Activated CD4-positive, alpha-beta T cell treated with anti-CD3 and anti-CD28 coated beads, Interleukin-2, amount 10 ng/mL, durations not matched to agents 7 days and 5 days (primary cell): ENCODE results near the gene IQSEC1. TPM values are rescaled to one million over a fixed set of nuclear protein-coding genes. Genes with fewer than 3 reads are reported as not detected.

Source experiments
- CTCF ChIA-PET: fragments of 350-600 bp; sonication (Branson Sonifier 250); formaldehyde crosslinking; loops from one replicate; lab custom pipeline; 2021; ENCODE audit warnings: antibody characterized with exemption; lab: Charles Lee
- POLR2A ChIA-PET: fragments of 350-600 bp; sonication (Branson Sonifier 250); formaldehyde crosslinking; loops from one replicate; lab custom pipeline; 2021; ENCODE audit warnings: antibody characterized with exemption; lab: Charles Lee
- DNase-seq: peaks from one replicate; pipeline ENCODE4 v3.0.0-alpha.2; 2020
- H3K27ac Mint-ChIP-seq: one replicate; pipeline ENCODE4 v1.8.0; 2021; ENCODE audit warnings: mild to moderate bottlenecking, moderate library complexity, mixed read lengths
- H3K27me3 Mint-ChIP-seq: one replicate; pipeline ENCODE4 v1.8.0; 2021; ENCODE audit warnings: mixed read lengths
- H3K36me3 Mint-ChIP-seq: one replicate; pipeline ENCODE4 v1.8.0; 2021; ENCODE audit warnings: low read depth, mixed read lengths
- H3K4me1 Mint-ChIP-seq: one replicate; pipeline ENCODE4 v1.8.0; 2021; ENCODE audit warnings: mixed read lengths
- H3K4me3 Mint-ChIP-seq: one replicate; pipeline ENCODE4 v1.8.0; 2021; ENCODE audit warnings: mild to moderate bottlenecking, moderate library complexity, mixed read lengths
- H3K9me3 Mint-ChIP-seq: one replicate; pipeline ENCODE4 v1.8.0; 2021; ENCODE audit warnings: mixed read lengths
- total RNA-seq, 2 experiments: library from RNA; stranded (reverse); gene quantifications; one replicate each; pipeline ENCODE4 v1.2.3, GENCODE V29; 2021

The IQSEC1 gene
- 10 to 100 TPM; 58.2 to 70.4 TPM for total RNA-seq

DNA sequence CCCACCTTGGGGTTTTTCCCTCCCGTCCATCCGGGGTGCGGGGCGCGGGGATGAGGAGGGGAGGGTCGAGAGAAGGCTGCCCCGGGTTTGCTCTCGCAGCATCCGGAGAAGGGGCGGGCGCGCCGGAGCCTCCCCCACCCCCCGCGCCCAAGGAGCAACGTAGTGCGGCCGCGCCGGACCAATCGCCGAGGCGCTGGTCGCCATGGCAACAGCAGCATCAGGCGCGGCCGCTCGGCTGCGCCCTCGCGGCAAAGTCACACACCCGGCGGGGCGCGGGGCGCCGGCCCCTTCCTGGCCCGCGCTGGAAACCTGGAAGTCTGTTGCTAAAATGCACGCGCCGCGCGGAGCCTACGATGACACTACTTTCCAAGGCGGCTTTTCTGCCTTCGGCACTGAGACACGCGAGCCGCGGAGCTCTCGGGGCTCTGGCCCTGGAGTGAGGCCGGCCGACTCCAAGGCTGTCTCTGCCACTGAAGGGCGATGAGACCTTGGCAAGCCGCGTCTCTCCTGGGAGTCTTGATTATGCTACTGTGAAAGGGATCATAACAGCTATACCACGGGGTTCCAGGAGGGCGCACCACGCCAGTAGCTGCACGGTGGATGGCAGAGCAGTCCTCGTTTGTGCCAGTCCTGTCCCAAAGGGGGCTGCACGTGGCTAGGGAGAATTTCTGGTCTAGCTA, at the start of gene IQSEC1:
IQSEC1 (minus strand) TSS at position 104 of the 680 bp plus-strand sequence. CDS start 415 bp downstream, outside the sequence.
- ChIA-PET POLR2A (no interaction called here), CTCF (interaction anchor here (1.9 kb wide), 1 partner anchor 18 kb away, joined by 5 read pairs; no protein-coding TSS in a partner anchor)
- Mint-ChIP-seq H3K4me3 (peak within 1 kb of the TSS; percentile 77), H3K9me3 (no peaks in the 10 kb centered on the region), H3K4me1 (peaks cover 59% of the 10 kb centered on the region), H3K27me3 (peaks cover 39% of the 10 kb centered on the region), H3K36me3 (peaks cover 3% of the 10 kb centered on the region), H3K27ac (peak within 1 kb of the TSS; percentile 78)
- peak; percentile 82 for DNase-seq

DNA sequence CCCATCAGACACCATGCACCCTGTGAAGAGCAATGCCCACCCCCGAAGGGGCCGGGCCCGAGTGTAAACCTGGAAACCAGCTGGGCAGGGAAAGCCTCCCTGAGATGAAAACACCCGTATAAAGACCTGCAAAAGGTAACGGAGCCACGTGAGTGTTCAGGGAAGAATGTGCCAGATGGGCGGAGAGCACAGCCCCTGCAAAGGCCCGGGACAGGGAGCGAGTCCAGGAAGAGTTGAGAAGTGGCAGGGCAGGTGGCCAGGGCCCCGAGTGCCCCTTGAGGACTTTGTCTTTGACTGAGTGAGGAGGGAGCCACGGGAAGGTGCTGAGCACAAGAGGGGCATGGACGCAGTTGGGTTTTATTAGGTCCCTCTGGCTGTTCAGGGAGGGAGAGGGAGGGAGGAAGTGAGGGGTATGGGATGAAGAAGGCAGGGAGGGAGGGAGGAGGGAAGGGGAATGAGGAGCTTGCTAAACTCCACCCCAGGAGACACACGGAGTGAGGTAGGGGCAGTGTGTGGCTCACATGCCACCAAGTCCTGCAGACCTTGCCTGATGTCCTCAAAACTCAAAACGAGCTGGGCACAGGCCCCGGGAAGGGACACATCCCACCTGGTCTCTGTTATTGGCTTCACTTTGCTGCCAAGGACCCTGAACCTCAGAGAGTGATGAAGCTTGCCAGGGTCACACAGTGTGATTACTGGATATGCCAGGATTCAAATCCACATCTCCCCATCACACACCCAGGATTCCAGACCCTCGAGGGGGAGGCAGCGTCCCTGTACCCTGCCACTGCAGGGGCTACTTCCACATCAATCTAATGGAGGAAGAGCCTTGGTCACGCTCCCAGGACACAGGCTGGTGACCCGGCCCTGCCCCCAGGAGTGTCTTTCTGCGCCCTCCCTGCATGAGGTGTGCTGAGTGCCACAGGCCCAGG, 49.1 kb upstream of the IQSEC1 start:
- Mint-ChIP-seq H3K27ac (no peak overlapping the region), H3K9me3 (no peaks in the 10 kb centered on the region), H3K4me3 (no peak overlapping the region), H3K4me1 (no peaks in the 10 kb centered on the region), H3K27me3 (peaks cover 7% of the 10 kb centered on the region), H3K36me3 (no peaks in the 10 kb centered on the region)
- ChIA-PET CTCF (no interaction called here), POLR2A (no interaction called here)
- DNase-seq, result no peak

DNA sequence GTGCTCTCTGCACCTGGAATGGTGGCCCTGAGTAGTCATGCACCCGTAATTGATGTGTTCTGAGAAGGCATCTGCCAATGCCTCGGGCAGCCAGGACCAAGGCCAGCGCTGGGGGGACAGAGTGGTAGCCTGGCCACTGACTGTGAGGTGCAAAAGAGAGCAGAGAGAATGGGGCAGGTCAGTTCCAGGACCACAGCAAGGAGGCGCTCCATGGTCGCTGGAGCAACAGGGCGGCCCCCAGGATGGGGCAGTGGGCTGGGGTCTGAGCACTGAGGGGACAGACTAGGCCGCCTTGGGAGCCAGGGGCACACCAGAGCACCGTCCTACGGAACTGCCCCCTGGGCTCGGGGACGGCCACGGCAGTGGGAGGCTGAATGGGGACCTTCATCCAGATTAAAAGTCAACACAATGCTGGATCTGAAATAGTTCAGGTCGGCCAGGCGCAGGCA, 48.3 kb upstream of the IQSEC1 start:
- H3K9me3 Mint-ChIP-seq, result no peaks in the 10 kb centered on the region
- no peaks in the 10 kb centered on the region for H3K36me3 Mint-ChIP-seq
- H3K4me1 Mint-ChIP-seq, result no peaks in the 10 kb centered on the region
- DNase-seq, result no peak
- CTCF ChIA-PET, result no interaction called here
- no peak overlapping the region for H3K4me3 Mint-ChIP-seq
- POLR2A ChIA-PET, result no interaction called here
- H3K27ac Mint-ChIP-seq, result no peak overlapping the region
- peaks cover 9% of the 10 kb centered on the region for H3K27me3 Mint-ChIP-seq

DNA sequence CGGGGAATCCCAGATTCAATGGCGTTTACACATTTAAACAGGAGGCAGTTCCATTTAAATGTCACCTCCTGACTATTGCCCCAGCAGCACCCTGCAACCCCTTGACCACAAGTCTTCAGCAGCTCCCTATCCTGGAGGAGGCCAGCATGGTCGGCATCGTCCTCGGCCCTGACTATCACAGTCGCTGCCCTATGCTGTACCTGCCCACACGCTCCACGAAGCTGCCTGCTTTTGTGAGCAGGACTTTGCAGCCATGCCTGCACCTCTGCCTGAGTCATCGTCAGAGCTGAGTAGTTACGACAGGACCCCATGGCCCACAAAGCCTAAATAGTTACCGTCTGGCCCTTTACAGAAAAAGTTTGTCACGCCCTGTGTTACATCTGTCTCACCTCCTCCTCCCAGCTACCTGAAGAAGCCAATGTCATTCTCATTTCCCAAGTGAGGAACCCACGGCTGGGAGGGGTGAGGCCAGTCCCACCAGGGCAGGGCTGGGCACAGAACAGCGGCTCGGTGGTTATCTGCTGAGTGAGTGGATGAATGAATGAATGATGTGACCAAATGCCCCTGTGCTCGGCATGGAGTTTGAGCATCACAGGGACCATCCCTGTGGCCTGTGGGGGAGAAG, 47.8 kb upstream of the IQSEC1 start:
- H3K4me3 Mint-ChIP-seq, result no peak overlapping the region
- ChIA-PET CTCF (no interaction called here), POLR2A (no interaction called here)
- H3K36me3 Mint-ChIP-seq, result no peaks in the 10 kb centered on the region
- H3K27ac Mint-ChIP-seq, result no peak overlapping the region
- no peaks in the 10 kb centered on the region for H3K4me1 Mint-ChIP-seq
- DNase-seq, result no peak
- no peaks in the 10 kb centered on the region for H3K9me3 Mint-ChIP-seq
- peaks cover 3% of the 10 kb centered on the region for H3K27me3 Mint-ChIP-seq

GRCh38 chr3:13120289-13120927, 47.2 kb upstream of the IQSEC1 start:
- POLR2A ChIA-PET, result no interaction called here
- no peak overlapping the region for H3K27ac Mint-ChIP-seq

DNA sequence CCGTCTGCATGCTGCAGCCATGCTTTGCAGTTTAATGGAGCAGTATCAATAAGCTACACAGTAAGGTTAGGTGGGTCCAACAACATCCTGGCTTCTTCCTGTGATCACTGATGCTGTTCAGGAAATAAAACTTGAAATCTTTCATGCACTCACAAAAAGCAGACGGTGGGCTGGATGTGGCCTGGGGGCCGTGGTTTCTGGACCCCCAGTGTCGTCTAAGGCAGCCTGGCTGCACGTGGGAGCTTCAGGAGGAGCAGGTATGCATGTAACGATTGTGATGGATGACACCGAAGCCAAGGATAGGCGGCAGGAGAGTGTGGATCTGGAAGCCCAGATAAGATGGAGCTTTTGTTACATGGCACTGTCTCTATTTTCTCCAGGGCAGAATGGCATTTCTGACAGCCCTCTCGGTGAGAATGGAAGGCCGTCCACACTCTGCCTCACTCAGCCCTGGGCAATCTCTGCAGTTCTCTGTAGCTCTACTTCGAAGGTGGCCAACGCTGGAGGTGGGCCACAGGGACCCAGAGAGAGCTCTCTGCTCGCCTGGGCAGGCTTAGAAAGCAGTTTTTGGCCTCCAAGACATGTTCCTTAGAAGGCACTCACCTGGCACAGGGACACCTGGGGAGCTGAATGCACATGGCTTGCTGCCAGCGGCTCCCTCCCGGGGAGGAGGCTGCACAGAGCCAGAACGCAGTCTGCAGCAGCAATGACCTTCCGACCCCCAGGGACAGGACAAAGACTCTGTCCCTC, 46.4 kb upstream of the IQSEC1 start:
- peaks cover 3% of the 10 kb centered on the region for H3K27me3 Mint-ChIP-seq
- no peak for DNase-seq

More at GRCh38 chr3:13120289-13120927, 47.2 kb upstream of the IQSEC1 start:
- Mint-ChIP-seq H3K36me3 (no peaks in the 10 kb centered on the region), H3K27me3 (peaks cover 3% of the 10 kb centered on the region), H3K4me3 (no peak overlapping the region), H3K4me1 (no peaks in the 10 kb centered on the region), H3K9me3 (no peaks in the 10 kb centered on the region)
- CTCF ChIA-PET, result interaction anchor here (0.8 kb wide), 1 partner anchor 20 kb away, joined by 3 read pairs; no protein-coding TSS in a partner anchor
- no peak for DNase-seq

DNA sequence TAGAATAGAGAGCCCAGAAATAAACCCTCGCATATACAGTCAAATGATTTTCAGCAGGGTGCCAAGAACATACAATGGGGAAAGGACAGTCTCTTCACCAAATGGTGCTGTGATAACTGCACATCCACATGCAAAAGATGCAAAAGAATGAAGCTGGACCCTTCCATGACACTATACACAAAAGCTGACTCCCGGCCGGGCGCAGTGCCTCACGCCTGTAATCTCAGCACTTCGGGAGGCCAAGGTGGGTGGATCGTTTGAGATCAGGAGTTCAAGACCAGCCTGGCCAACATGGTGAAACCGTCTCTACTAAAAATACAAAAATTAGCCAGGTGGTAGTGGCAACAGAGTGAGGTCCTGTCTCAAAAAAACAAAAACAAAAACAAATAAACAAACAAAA, 43.2 kb upstream of the IQSEC1 start:
- no peak for DNase-seq
- H3K4me1 Mint-ChIP-seq, result no peaks in the 10 kb centered on the region
- ChIA-PET CTCF (no interaction called here), POLR2A (no interaction called here)
- no peak overlapping the region for H3K27ac Mint-ChIP-seq
- no peak overlapping the region for H3K4me3 Mint-ChIP-seq
- no peaks in the 10 kb centered on the region for H3K9me3 Mint-ChIP-seq
- H3K27me3 Mint-ChIP-seq, result peaks cover 3% of the 10 kb centered on the region
- H3K36me3 Mint-ChIP-seq, result no peaks in the 10 kb centered on the region

More for the DNA sequence above, 46.4 kb upstream of the IQSEC1 start:
- POLR2A ChIA-PET, result no interaction called here
- no peak overlapping the region for H3K4me3 Mint-ChIP-seq
- no peaks in the 10 kb centered on the region for H3K36me3 Mint-ChIP-seq
- no peaks in the 10 kb centered on the region for H3K9me3 Mint-ChIP-seq
- CTCF ChIA-PET, result interaction anchor here (0.6 to 0.8 kb wide), 2 partner anchors 19 to 443 kb away, joined by 3 to 6 read pairs; no protein-coding TSS in a partner anchor
- H3K4me1 Mint-ChIP-seq, result no peaks in the 10 kb centered on the region
- no peak overlapping the region for H3K27ac Mint-ChIP-seq

DNA sequence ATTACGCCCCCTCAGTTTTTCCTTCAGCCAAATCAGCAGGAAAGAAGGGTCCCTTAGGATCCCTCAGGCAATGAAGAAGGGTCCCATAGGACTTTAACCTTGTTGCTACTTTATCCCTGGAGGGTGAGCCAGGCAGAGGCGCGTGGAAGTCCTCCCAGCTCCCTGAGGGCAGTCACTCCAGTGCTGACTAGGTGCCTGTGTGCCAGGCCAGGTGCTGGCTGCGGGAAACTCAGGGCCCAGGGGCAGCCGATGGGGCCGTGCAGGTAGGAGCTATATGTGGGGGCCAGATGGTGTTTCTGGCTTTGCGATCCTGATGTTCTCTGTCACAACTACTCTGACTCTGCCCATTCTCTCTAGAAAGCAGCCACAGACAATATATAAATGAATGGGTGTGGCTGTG, 42.8 kb upstream of the IQSEC1 start:
- DNase-seq, result no peak
- CTCF ChIA-PET, result no interaction called here
- Mint-ChIP-seq H3K27ac (no peak overlapping the region), H3K4me1 (peaks cover under 1% of the 10 kb centered on the region), H3K36me3 (no peaks in the 10 kb centered on the region), H3K4me3 (no peak overlapping the region), H3K27me3 (peaks cover 3% of the 10 kb centered on the region), H3K9me3 (no peaks in the 10 kb centered on the region)
- POLR2A ChIA-PET, result no interaction called here

GRCh38 chr3:13115576-13115910, 42.3 kb upstream of the IQSEC1 start:
- Mint-ChIP-seq H3K27me3 (peaks cover 3% of the 10 kb centered on the region), H3K4me1 (peaks cover 5% of the 10 kb centered on the region), H3K36me3 (no peaks in the 10 kb centered on the region), H3K4me3 (no peak overlapping the region), H3K9me3 (no peaks in the 10 kb centered on the region), H3K27ac (no peak overlapping the region)
- CTCF ChIA-PET, result interaction anchor here (0.7 kb wide), 1 partner anchor 24 kb away, joined by 3 read pairs; no protein-coding TSS in a partner anchor
- DNase-seq, result no peak
- POLR2A ChIA-PET, result no interaction called here

DNA sequence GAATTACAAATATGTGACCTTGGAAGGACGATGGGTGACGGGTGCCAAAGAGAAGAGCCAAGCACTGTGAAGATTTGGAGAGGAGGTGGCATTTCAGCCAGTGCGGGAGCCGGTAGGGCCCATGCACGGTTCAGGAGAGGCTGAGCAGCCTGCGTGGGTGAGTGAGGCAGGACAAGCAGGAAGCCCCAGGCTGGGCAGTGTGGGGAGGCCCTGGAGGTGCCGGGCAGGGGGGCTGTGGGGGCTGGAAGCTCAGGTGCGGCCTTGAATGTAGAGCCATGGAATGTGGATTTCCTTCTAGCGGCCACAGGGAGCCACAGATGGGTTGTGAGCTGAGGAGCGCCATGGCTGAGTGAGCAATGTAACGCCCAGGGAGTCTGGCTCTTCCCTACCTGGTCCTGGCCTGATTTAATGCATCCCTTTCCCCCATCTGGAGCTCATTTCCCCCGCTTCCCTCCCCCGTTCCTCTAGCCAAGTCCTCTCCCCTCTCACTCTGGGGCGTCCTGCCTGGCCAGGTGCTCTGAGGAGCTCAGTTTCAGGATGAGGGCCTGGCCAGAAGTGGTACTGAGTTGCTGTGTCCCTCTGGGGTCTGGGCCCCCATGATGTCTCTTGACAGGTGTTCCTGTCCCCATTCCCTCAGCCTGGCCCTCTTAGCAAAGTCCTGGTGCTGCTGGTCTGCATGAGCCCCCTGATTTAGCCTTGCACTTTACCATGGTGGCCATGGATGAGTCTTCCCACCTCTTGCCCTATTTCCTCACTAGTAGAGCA, 41.8 kb upstream of the IQSEC1 start:
- H3K27ac Mint-ChIP-seq, result no peak overlapping the region
- H3K36me3 Mint-ChIP-seq, result no peaks in the 10 kb centered on the region
- no peak overlapping the region for H3K4me3 Mint-ChIP-seq
- H3K9me3 Mint-ChIP-seq, result no peaks in the 10 kb centered on the region
- H3K4me1 Mint-ChIP-seq, result peaks cover 8% of the 10 kb centered on the region
- no peak for DNase-seq
- peaks cover 3% of the 10 kb centered on the region for H3K27me3 Mint-ChIP-seq
- ChIA-PET POLR2A (no interaction called here), CTCF (interaction anchor here (0.7 kb wide), 1 partner anchor 25 kb away, joined by 3 read pairs; no protein-coding TSS in a partner anchor)
